ENCODE results near the gene RUNX2. TPM values are rescaled to one million over a fixed set of nuclear protein-coding genes. Genes with fewer than 3 reads are reported as not detected.

Gene RUNX2
- total RNA-seq, 1 experiment from 2014 or later = 9.3 TPM

- no peaks in the 10 kb centered on the region for H3K27me3 Mint-ChIP-seq (ENCODE audit: insufficient read depth, unreplicated experiment)
- intact Hi-C loops (cut with micrococcal nuclease) = no loop called here
- BruUV-seq (replicated peaks) = no TSS peak
- H3K27ac Mint-ChIP-seq (ENCODE audit: low read depth, unreplicated experiment) = no peak overlapping the region
- no peaks in the 10 kb centered on the region for H3K36me3 Mint-ChIP-seq (ENCODE audit: insufficient read depth, unreplicated experiment)
- peaks cover 5% of the 10 kb centered on the region for H3K9me3 Mint-ChIP-seq (ENCODE audit: unreplicated experiment)
- CTCF ChIA-PET = interaction anchor here (1.0 kb wide), 1 partner anchor 27 kb away, joined by 4 read pairs; no protein-coding TSS in a partner anchor
- no peak for DNase-seq (ENCODE audit: unreplicated experiment)
- POLR2A ChIA-PET = no interaction called here
- peaks cover 10% of the 10 kb centered on the region for H3K4me1 Mint-ChIP-seq (ENCODE audit: insufficient read depth, unreplicated experiment)
- TF ChIP-seq CTCF (IDR thresholded peaks at IDR 0.05; ENCODE audit: unreplicated experiment) = no peak
- no peak overlapping the region for H3K4me3 Mint-ChIP-seq (ENCODE audit: unreplicated experiment)
Observed at GRCh38 chr6:45687570-45687969, 359.4 kb downstream of the RUNX2 start.

GRCh38 chr6:45688180-45688579, 360.1 kb downstream of the RUNX2 start:
- Mint-ChIP-seq H3K27ac (ENCODE audit: low read depth, unreplicated experiment) (no peak overlapping the region), H3K9me3 (ENCODE audit: unreplicated experiment) (peaks cover 5% of the 10 kb centered on the region), H3K4me1 (ENCODE audit: insufficient read depth, unreplicated experiment) (peaks cover 10% of the 10 kb centered on the region), H3K36me3 (ENCODE audit: insufficient read depth, unreplicated experiment) (no peaks in the 10 kb centered on the region), H3K27me3 (ENCODE audit: insufficient read depth, unreplicated experiment) (no peaks in the 10 kb centered on the region), H3K4me3 (ENCODE audit: unreplicated experiment) (no peak overlapping the region)
- no peak for TF ChIP-seq CTCF (IDR thresholded peaks at IDR 0.05; ENCODE audit: unreplicated experiment)
- no peak for DNase-seq (ENCODE audit: unreplicated experiment)
- CTCF ChIA-PET = no interaction called here
- intact Hi-C loops (cut with micrococcal nuclease) = no loop called here
- no TSS peak for BruUV-seq (replicated peaks)
- POLR2A ChIA-PET = no interaction called here

- no peaks in the 10 kb centered on the region for H3K27me3 Mint-ChIP-seq (ENCODE audit: insufficient read depth, unreplicated experiment)
- H3K36me3 Mint-ChIP-seq (ENCODE audit: insufficient read depth, unreplicated experiment) = no peaks in the 10 kb centered on the region
- intact Hi-C loops (cut with micrococcal nuclease) = no loop called here
- TF ChIP-seq CTCF (IDR thresholded peaks at IDR 0.05; ENCODE audit: unreplicated experiment) = no peak
- H3K27ac Mint-ChIP-seq (ENCODE audit: low read depth, unreplicated experiment) = peak overlapping the region; percentile 49
- no peak for DNase-seq (ENCODE audit: unreplicated experiment)
- H3K4me3 Mint-ChIP-seq (ENCODE audit: unreplicated experiment) = no peak overlapping the region
- ChIA-PET CTCF (interaction anchor here (1.7 kb wide), 1 partner anchor 11 kb away, joined by 3 read pairs; no protein-coding TSS in a partner anchor), POLR2A (interaction anchor here (1.1 kb wide), 2 partner anchors 14 to 35 kb away, joined by 3 to 4 read pairs; no protein-coding TSS in a partner anchor)
- BruUV-seq (replicated peaks) = no TSS peak
- peaks cover 10% of the 10 kb centered on the region for H3K4me1 Mint-ChIP-seq (ENCODE audit: insufficient read depth, unreplicated experiment)
- H3K9me3 Mint-ChIP-seq (ENCODE audit: unreplicated experiment) = peaks cover 5% of the 10 kb centered on the region
Observed at GRCh38 chr6:45689926-45690615, 361.9 kb downstream of the RUNX2 start.

GRCh38 chr6:45690846-45691245, 362.7 kb downstream of the RUNX2 start:
- POLR2A ChIA-PET = interaction anchor here (1.1 kb wide), 2 partner anchors 15 to 36 kb away, joined by 3 to 4 read pairs; no protein-coding TSS in a partner anchor

More at GRCh38 chr6:45690846-45691245, 362.7 kb downstream of the RUNX2 start:
- no peaks in the 10 kb centered on the region for H3K36me3 Mint-ChIP-seq (ENCODE audit: insufficient read depth, unreplicated experiment)
- BruUV-seq (replicated peaks) = no TSS peak
- peak; percentile 71 for DNase-seq (ENCODE audit: unreplicated experiment)
- TF ChIP-seq CTCF (IDR thresholded peaks at IDR 0.05; ENCODE audit: unreplicated experiment) = no peak
- H3K27me3 Mint-ChIP-seq (ENCODE audit: insufficient read depth, unreplicated experiment) = no peaks in the 10 kb centered on the region
- peaks cover 5% of the 10 kb centered on the region for H3K9me3 Mint-ChIP-seq (ENCODE audit: unreplicated experiment)
- peaks cover 10% of the 10 kb centered on the region for H3K4me1 Mint-ChIP-seq (ENCODE audit: insufficient read depth, unreplicated experiment)
- H3K27ac Mint-ChIP-seq (ENCODE audit: low read depth, unreplicated experiment) = no peak overlapping the region
- CTCF ChIA-PET = interaction anchor here (1.7 kb wide), 1 partner anchor 11 kb away, joined by 3 read pairs; no protein-coding TSS in a partner anchor
- intact Hi-C loops (cut with micrococcal nuclease) = no loop called here
- no peak overlapping the region for H3K4me3 Mint-ChIP-seq (ENCODE audit: unreplicated experiment)
